ENCODE results near the gene ZNF93.
"Not testable (repeated sequence)": the region's sequence is repeated elsewhere in the genome, so short reads cannot be mapped to it uniquely, and the experiment has no call there.

The ZNF93 gene

GRCh38 chr19:19944583-19944880 lies 43.8 kb downstream of the ZNF93 start:
- no peak for DNase-seq (ENCODE audit: insufficient read length, low spot score)
- no peak for TF ChIP-seq CTCF (IDR thresholded peaks at IDR 0.05; ENCODE audit: insufficient read depth, missing control alignments)
- FAIRE-seq = no peak

GRCh38 chr19:19946226-19946625 lies 45.5 kb downstream of the ZNF93 start:
- DNase-seq (ENCODE audit: insufficient read length, low spot score) (no peak), FAIRE-seq (no peak)
- no peak for TF ChIP-seq CTCF (IDR thresholded peaks at IDR 0.05; ENCODE audit: insufficient read depth, missing control alignments)

- no peak for FAIRE-seq
- no peak for TF ChIP-seq CTCF (IDR thresholded peaks at IDR 0.05; ENCODE audit: insufficient read depth, missing control alignments)
- DNase-seq (ENCODE audit: insufficient read length, low spot score) = no peak
Observed at GRCh38 chr19:19948800-19949199, 48.1 kb downstream of the ZNF93 start.

GRCh38 chr19:19955208-19955607 lies 54.5 kb downstream of the ZNF93 start:
- FAIRE-seq (no peak), DNase-seq (ENCODE audit: insufficient read length, low spot score) (no peak)
- TF ChIP-seq CTCF (IDR thresholded peaks at IDR 0.05; ENCODE audit: insufficient read depth, missing control alignments) = no peak

GRCh38 chr19:19956434-19957075 lies 55.8 kb downstream of the ZNF93 start:
- FAIRE-seq = no peak
- no peak for TF ChIP-seq CTCF (IDR thresholded peaks at IDR 0.05; ENCODE audit: insufficient read depth, missing control alignments)
- no peak for DNase-seq (ENCODE audit: insufficient read length, low spot score)

- DNase-seq (ENCODE audit: insufficient read length, low spot score); FAIRE-seq: not testable (repeated sequence)
Observed at GRCh38 chr19:19957766-19958165, 57.0 kb downstream of the ZNF93 start.

- TF ChIP-seq CTCF (IDR thresholded peaks at IDR 0.05; ENCODE audit: insufficient read depth, missing control alignments) = peak; percentile 63
- not testable (repeated sequence) for FAIRE-seq; DNase-seq (ENCODE audit: insufficient read length, low spot score)
Observed at GRCh38 chr19:19959151-19959799, 58.5 kb downstream of the ZNF93 start.

All from D721Med (cell line).